GM18507 (cell line): ENCODE data around the gene RLN3.

Experiments used
- DNase-seq: peaks from one replicate; pipeline ENCODE4 v3.0.0; 2011; ENCODE audit warnings: low read depth; ENCODE audit not compliant: insufficient read length; ENCODE audit errors: extremely low spot score
- FAIRE-seq: peaks from 2 replicates; lab custom pipeline; 2011; peaks lifted over from hg19 to GRCh38; lab: Jason Lieb, UNC

RLN3 gene, protein sequence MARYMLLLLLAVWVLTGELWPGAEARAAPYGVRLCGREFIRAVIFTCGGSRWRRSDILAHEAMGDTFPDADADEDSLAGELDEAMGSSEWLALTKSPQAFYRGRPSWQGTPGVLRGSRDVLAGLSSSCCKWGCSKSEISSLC

DNA sequence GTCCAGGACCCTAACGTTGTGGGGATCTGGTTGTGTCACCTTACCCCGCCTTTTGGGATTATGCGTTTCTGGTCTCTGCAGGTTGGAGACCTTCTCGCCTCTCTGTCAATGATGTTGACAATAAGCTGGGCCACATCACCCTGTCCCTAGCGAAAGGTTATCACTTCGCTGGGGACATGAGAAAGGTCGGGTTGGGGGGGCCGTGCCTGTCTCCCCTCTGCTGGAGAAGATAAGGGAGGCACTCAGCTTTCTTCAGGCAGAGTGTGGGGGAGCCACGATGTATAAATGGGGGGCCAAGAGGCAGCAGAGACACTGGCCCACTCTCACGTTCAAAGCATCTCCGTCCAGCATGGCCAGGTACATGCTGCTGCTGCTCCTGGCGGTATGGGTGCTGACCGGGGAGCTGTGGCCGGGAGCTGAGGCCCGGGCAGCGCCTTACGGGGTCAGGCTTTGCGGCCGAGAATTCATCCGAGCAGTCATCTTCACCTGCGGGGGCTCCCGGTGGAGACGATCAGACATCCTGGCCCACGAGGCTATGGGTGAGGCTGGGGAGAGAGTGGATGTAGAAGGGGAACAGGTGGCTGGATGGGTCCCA lies at the start of gene RLN3:
RLN3 (plus strand) TSS at position 293 of the 595 bp plus-strand sequence; CDS start at position 350, 57 bp downstream.
- FAIRE-seq (no peak), DNase-seq (no peak)

DNA sequence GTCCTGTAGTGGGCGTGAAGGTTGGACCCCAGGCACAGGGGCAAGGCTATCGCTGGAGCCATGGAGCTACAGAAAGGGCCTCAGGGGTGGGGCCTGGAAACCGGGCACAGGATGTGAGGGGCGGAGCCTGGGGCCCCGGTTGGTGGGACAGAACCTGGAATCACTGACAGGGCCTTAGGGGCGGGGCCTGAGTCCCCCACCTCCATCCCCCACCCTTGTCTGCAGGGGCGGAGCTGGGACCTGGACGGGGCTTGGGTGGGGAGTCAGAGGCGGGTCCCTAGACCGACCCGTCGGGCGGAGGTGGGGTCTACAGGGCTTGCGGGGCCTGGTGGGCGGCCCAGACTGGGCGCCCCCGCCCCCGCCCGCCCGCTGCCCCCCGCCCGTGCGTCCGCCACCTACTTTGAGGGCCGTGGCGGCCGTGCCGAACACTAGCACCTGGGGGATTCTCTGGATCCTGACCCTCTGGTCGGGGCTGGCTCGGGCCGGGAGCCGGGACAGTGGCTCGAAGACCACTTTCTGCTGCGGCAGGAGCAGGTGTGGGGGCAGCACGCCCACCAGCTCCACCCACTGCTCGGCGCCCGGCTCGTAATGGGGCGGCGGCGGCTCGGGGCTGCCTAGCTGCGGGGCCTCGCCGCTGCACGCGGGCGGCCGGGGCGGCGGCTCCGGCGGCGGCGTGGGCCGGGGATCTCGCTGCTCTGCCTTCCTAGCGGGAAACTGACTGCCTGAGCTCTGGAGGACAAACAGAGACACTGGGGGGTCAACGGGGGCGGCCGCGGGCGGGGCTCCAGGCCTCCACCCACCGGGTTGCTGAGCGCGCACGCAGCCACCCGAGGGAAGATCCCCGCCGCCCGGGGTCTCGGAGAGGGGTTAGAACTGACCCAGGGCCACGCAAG lies 49.4 kb upstream of the RLN3 start:
- no peak for DNase-seq
- FAIRE-seq, result no peak

GRCh38 chr19:13979244-13979615 lies 48.7 kb upstream of the RLN3 start:
- no peak for FAIRE-seq

GRCh38 chr19:13979686-13980085 lies 48.3 kb upstream of the RLN3 start:
- no peak for FAIRE-seq
- no peak for DNase-seq

More at GRCh38 chr19:13979244-13979615, 48.7 kb upstream of the RLN3 start:
- DNase-seq, result no peak

- DNase-seq (no peak), FAIRE-seq (no peak)
Measured at GRCh38 chr19:13980340-13980739, 47.6 kb upstream of the RLN3 start.

DNA sequence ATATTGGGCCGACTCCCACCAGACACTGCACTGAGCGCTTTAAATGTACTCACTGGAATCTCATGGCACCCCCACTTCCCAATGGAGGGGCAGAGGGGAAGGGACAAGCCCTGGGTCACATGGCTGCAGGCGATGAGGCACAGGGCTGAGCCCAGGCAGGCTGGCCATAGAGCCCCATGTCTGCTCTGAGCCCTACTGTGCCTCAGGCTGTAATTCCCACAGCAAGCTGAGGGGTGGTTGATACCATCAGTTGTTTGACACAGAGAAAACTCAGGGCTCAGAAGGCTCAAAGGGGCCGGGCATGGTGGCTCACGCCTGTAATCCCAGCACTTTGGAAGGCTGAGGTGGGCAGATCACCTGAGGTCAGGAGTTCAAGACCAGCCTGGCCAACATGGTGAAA lies 46.9 kb upstream of the RLN3 start:
- FAIRE-seq, result no peak
- no peak for DNase-seq

DNA sequence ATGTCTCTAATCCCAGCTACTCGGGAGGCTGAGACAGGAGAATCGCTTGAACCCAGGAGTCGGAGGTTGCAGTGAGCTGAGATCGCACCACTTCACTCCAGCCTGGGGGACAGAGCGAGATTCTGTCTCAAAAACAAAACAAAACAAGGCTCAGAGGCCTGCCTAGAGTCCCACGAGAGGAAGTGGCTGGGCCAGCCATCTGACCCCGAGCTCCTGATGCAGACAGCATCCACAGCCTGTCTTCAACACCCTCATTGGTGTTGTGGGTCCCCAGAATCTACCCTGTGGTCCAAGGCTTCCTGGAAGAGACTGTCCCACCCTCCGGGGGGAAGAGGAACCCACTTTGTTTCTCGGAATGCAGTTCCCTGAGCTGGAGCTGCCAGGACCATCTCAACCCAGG lies 46.5 kb upstream of the RLN3 start:
- FAIRE-seq, result no peak
- no peak for DNase-seq

GRCh38 chr19:13981988-13982501 lies 45.9 kb upstream of the RLN3 start:
- no peak for DNase-seq
- no peak for FAIRE-seq

GRCh38 chr19:13982773-13983172 lies 45.2 kb upstream of the RLN3 start:
- FAIRE-seq (no peak), DNase-seq (no peak)

DNA sequence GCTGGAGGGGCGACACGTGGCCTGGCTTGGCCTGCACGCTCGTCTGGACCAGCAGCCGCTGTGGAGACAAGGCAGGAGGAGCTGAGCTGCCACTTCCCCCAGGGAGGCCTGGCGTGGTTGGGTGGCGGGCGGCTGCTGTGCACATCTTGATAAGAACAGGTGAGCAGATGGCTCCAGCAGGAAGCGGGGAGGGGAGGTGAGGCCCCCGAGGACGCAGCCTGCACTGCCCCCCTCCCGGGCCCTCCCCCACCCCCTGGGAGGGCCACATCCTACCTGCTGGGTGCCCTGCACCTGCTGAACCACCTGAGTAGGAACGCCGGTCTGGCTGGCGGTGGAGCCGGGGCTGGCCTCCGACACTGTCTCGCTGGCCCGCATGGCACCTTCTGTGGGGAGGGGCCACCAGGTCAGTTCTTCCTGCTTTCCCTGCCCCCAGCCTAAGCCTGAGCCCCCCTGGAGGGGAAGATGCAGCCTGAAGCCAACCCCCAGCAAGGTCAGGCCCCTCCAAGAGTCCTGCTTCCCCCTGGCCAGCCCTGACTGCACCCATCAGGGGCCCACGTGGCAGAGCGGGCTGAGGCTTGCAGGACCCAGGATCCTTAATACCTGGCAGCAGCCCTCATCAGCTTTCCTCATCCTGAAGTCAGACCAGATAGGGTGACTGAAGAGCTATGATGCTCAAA lies 44.6 kb upstream of the RLN3 start:
- no peak for FAIRE-seq
- DNase-seq, result no peak

GRCh38 chr19:13984186-13984585 lies 43.8 kb upstream of the RLN3 start:
- DNase-seq (no peak), FAIRE-seq (no peak)

DNA sequence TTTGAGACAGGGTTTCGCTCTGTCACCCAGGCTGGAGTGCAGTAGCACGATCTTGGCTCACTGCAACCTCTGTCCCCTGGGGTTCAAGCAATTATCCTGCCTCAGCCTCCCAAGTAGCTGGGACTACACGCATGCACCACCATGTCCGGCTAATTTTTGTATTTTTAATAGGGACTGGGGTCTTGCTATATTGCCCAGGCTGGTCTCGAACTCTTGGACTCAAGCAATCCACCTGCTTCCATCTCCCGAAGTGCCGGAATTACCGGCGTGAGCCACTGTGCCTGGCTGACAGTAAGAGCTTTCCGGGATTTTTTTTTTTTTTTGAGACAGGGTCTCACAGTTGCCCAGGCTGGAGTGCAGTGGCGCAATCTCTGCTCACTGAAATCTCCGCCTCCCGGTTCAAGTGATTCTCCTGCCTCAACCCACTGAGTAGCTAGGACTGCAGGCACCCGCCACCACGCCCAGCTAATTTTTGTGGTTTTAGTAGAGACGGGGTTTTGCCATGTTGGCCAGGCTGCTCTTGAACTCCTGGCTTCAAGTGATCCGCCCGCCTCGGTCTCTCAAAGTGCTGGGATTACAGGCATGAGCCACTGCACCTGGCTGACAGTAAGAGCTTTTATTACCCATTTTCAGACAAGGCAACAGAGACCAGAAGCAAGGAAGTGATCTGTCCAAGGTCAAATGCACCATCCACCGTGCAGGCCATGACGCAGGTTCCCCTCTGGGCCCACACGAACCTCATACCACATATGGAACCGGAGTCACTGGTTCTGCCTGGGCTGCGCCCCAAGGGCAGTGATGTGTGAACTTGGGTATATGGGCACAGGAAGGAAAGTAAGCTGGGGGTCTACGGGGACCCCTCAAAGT lies 42.8 kb upstream of the RLN3 start:
- DNase-seq (no peak), FAIRE-seq (peak; percentile 64)

- no peak for DNase-seq
- no peak for FAIRE-seq
Measured at GRCh38 chr19:13985771-13986347, 42.1 kb upstream of the RLN3 start.

- peak; percentile 97 for DNase-seq
- peak; percentile 98 for FAIRE-seq
Measured at GRCh38 chr19:13986348-13986904, 41.5 kb upstream of the RLN3 start.

- DNase-seq, result no peak
- no peak for FAIRE-seq
Measured at GRCh38 chr19:13987101-13987890, 40.7 kb upstream of the RLN3 start.

GRCh38 chr19:13989487-13989886 lies 38.5 kb upstream of the RLN3 start:
- DNase-seq (no peak), FAIRE-seq (no peak)

DNA sequence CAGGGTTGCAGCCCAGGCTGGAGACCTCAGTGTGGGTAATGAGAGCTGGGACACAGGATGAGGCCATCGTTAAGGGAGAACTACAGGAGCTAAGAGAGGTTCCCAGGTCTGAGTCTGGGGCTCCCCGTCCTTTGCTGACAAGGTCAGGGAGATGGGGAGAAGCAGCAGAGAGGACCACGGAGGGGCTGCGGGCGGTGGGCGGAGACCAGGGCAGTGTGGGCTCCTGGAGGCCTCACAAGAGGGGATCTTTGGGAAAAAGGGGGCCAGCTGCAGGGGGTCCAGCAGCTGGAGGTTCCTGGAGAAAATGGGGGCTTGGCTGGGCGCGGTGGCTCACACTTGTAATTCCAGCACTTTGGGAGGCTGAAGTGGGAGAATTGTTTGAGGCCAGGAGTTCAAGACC lies 37.9 kb upstream of the RLN3 start:
- FAIRE-seq (no peak), DNase-seq (no peak)

DNA sequence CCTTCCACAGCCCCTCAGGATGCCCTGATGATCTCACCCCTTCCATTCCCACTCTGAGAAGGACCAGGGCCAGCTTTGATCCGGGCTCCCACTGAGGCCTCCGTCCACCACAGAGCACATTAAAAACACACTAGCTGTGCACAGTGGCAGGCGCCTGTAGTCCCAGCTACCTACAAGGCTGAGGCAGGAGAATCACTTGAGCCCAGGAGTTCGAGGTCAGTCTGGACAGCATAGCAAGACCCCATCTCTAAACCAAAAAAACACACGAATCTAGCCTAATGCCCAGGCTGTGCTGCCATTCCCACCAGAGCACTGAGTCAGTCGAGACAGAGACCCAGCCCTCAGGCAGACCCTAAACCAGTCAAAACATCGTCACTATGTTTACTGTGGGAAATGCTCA lies 35.9 kb upstream of the RLN3 start:
- DNase-seq, result no peak
- no peak for FAIRE-seq
